ENCODE data around the gene ZNF81. TPM values are rescaled to one million over a fixed set of nuclear protein-coding genes. Genes with fewer than 3 reads are reported as not detected.

The ZNF81 gene
- total and polyA plus RNA-seq, 2 of the 13 experiments (the other 11 are each of a cell fraction or from before 2014, with no cell fraction given) = 1.4 to 3.2 TPM

DNA sequence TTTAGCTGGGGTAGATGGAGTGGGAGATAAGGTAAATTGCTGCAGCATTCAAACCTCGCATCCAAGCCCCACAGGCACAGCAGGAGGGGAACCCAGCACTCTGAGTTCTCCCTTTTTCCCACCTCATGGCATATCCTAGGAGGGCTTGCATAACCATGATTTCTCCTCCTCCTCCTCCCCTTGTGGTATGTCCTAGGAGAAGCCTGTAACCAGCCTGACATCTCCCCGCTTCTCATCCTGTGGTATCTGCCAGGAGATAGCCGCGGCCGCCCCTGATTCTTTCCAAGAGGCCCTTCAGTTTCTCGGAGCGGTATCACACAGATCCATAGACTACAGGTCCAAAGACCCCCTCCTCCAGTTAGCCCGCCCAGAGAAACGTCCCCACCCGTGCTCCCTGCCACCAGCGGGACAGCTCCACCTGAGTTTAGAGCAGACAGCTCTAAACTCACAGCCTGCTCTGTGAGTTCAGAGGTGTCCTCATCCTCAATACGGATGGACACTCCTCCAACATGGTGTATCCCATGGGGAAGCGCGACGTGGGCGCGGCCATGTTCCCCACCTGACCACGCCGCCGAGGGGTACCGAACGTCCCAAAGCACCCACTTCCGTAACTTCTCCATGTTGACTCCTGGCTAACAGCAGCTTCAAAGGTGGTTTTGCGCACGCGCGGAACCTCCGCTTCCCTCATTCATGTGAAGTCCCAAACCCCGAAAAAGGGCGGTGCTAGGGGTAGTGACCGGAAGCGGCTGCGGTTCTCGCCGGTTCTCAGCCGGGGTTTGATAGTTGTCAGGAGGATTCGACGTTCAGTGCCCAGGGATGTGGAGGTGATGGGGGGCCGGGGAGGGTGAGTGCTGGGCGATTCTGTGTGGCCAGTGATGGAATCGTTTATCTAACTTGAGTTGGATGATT is at the start of gene ZNF81 (continued):
- TF ChIP-seq SMARCC2 (IDR thresholded peaks at IDR 0.05) (no peak), ZNF207 (IDR thresholded peaks at IDR 0.05; ENCODE audit: borderline replicate concordance) (no peak), ZNF792 (CRISPR knock-in tag; IDR thresholded peaks at IDR 0.05) (no peak), IKZF4 (CRISPR knock-in tag; IDR thresholded peaks at IDR 0.05; ENCODE audit: borderline replicate concordance, low read depth, not compliant biosample characterization) (no peak), KLF12 (CRISPR knock-in tag; IDR thresholded peaks at IDR 0.05; ENCODE audit: borderline replicate concordance) (no peak), TOPORS (CRISPR knock-in tag; IDR thresholded peaks at IDR 0.05) (no peak), ZNF597 (CRISPR knock-in tag; IDR thresholded peaks at IDR 0.05) (no peak), NR2C2 (CRISPR knock-in tag; IDR thresholded peaks at IDR 0.05; ENCODE audit: borderline replicate concordance) (peak; percentile 59; the same call in 1 of the 2 replicates), MBD4 (IDR thresholded peaks at IDR 0.05; ENCODE audit: borderline replicate concordance, low read length) (no peak), ZNF143 (CRISPR knock-in tag; IDR thresholded peaks at IDR 0.05) (peak; percentile 69), EEA1 (CRISPR knock-in tag; IDR thresholded peaks at IDR 0.05; ENCODE audit: borderline replicate concordance) (no peak), ZNF501 (CRISPR knock-in tag; IDR thresholded peaks at IDR 0.05) (no peak), GPN1 (CRISPR knock-in tag; IDR thresholded peaks at IDR 0.05; ENCODE audit: borderline replicate concordance) (no peak), CBX1 (IDR thresholded peaks at IDR 0.05; ENCODE audit: low read depth) (no peak), MAFG (CRISPR knock-in tag; IDR thresholded peaks at IDR 0.05) (no peak), MXD3 (CRISPR knock-in tag; IDR thresholded peaks at IDR 0.05) (no peak), EHMT2 (IDR thresholded peaks at IDR 0.05; ENCODE audit: borderline replicate concordance, low read depth, low read length) (no peak), SMAD9 (CRISPR knock-in tag; IDR thresholded peaks at IDR 0.05) (no peak), ERF (CRISPR knock-in tag; IDR thresholded peaks at IDR 0.05) (no peak), ZNF280D (CRISPR knock-in tag; IDR thresholded peaks at IDR 0.05) (no peak)
- TF ChIP-seq, protein P1, sequence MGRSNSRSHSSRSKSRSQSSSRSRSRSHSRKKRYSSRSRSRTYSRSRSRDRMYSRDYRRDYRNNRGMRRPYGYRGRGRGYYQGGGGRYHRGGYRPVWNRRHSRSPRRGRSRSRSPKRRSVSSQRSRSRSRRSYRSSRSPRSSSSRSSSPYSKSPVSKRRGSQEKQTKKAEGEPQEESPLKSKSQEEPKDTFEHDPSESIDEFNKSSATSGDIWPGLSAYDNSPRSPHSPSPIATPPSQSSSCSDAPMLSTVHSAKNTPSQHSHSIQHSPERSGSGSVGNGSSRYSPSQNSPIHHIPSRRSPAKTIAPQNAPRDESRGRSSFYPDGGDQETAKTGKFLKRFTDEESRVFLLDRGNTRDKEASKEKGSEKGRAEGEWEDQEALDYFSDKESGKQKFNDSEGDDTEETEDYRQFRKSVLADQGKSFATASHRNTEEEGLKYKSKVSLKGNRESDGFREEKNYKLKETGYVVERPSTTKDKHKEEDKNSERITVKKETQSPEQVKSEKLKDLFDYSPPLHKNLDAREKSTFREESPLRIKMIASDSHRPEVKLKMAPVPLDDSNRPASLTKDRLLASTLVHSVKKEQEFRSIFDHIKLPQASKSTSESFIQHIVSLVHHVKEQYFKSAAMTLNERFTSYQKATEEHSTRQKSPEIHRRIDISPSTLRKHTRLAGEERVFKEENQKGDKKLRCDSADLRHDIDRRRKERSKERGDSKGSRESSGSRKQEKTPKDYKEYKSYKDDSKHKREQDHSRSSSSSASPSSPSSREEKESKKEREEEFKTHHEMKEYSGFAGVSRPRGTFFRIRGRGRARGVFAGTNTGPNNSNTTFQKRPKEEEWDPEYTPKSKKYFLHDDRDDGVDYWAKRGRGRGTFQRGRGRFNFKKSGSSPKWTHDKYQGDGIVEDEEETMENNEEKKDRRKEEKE (IDR thresholded peaks at IDR 0.05) = no peak
